Smooth muscle cell (in vitro differentiated cells): ENCODE results near the gene ADCY3. TPM values are rescaled to one million over a fixed set of nuclear protein-coding genes. Genes with fewer than 3 reads are reported as not detected.

ENCODE experiments used
- DNase-seq: peaks from one replicate; lab custom pipeline; 2025; ENCODE audit not compliant: unreplicated experiment; lab: John Stamatoyannopoulos, UW
- H2AFZ ChIP-seq: fragments of 200-600 bp; sonication (generic); 2 replicates; pipeline ENCODE4 v1.6.0; 2016; ENCODE audit warnings: antibody characterized with exemption, low read depth, mild to moderate bottlenecking
- H3F3A ChIP-seq: fragments of 200-600 bp; sonication (generic); 2 replicates; pipeline ENCODE4 v1.6.0; 2017; ENCODE audit warnings: antibody characterized with exemption, low read depth
- H3K27ac ChIP-seq: fragments of 200-600 bp; sonication (generic); 2 replicates; pipeline ENCODE4 v1.5.1; 2016; ENCODE audit warnings: low read depth, mild to moderate bottlenecking
- H3K27me3 ChIP-seq: fragments of 200-600 bp; sonication (generic); 2 replicates; pipeline ENCODE4 v1.6.1; 2016; ENCODE audit warnings: low read depth, mild to moderate bottlenecking
- H3K36me3 ChIP-seq: fragments of 200-600 bp; sonication (generic); 2 replicates; pipeline ENCODE4 v1.5.1; 2016; ENCODE audit warnings: low read depth
- H3K4me1 ChIP-seq: fragments of 200-600 bp; sonication (generic); 2 replicates; pipeline ENCODE4 v1.5.1; 2016; ENCODE audit warnings: low read depth
- H3K4me2 ChIP-seq: fragments of 200-600 bp; sonication (generic); 2 replicates; pipeline ENCODE4 v1.6.0; 2016; ENCODE audit warnings: mild to moderate bottlenecking
- H3K4me3 ChIP-seq: fragments of 200-600 bp; sonication (generic); 2 replicates; pipeline ENCODE4 v1.5.1; 2016; ENCODE audit warnings: mild to moderate bottlenecking
- H3K79me2 ChIP-seq: fragments of 200-600 bp; sonication (generic); 2 replicates; pipeline ENCODE4 v1.6.0; 2016; ENCODE audit warnings: low read depth, mild to moderate bottlenecking
- H3K9ac ChIP-seq: fragments of 200-600 bp; sonication (generic); 2 replicates; pipeline ENCODE4 v1.6.0; 2016; ENCODE audit warnings: low read depth
- H3K9me3 ChIP-seq: fragments of 200-600 bp; sonication (generic); replicated peaks from 2 replicates; pipeline ENCODE4 v1.5.1; 2016; ENCODE audit warnings: low read depth
- H4K20me1 ChIP-seq: fragments of 200-600 bp; sonication (generic); 2 replicates; pipeline ENCODE4 v1.6.0; 2016; ENCODE audit warnings: low read depth
- CTCF ChIP-seq: fragments of 200-600 bp; sonication (generic); IDR thresholded peaks from 2 replicates; pipeline ENCODE4 v1.5.1; 2017; ENCODE audit warnings: borderline replicate concordance, mild to moderate bottlenecking, antibody characterized with exemption; ENCODE audit not compliant: insufficient read depth, poor library complexity, severe bottlenecking
- WGBS: methylation state at CpG from one replicate; pipeline ENCODE4 v1.1.7; 2016; ENCODE audit warnings: low lambda C conversion rate; 5-methylcytosine and 5-hydroxymethylcytosine counted together
- polyA plus RNA-seq: library from polyadenylated mRNA; unstranded; fragments of >200 nt; fragmentation: Nextera tagmentation; extraction: Ambion mirVana; gene quantifications from 2 replicates; pipeline ENCODE4 v1.2.1, GENCODE V29; 2016
- total RNA-seq: library from RNA; depleted of rRNA; stranded (reverse); fragments of >200 nt; gene quantifications from 2 replicates; pipeline ENCODE4 v1.2.3, GENCODE V29; 2014

The ADCY3 gene
- total and polyA plus RNA-seq, 2 experiments from 2014 or later = 20.8 to 41.7 TPM

GRCh38 chr2:24888177-24888576, 31.9 kb downstream of the ADCY3 start:
- Histone ChIP-seq H2AFZ (no peak overlapping the region), H3K36me3 (no peaks in the 10 kb centered on the region), H3K4me1 (no peaks in the 10 kb centered on the region), H3K27me3 (no peaks in the 10 kb centered on the region), H3K4me3 (no peak overlapping the region), H3K9ac (no peak overlapping the region), H3K79me2 (no peaks in the 10 kb centered on the region), H3F3A (no peaks in the 10 kb centered on the region), H3K4me2 (no peak overlapping the region), H3K9me3 (no peaks in the 10 kb centered on the region), H3K27ac (no peak overlapping the region), H4K20me1 (peaks cover 3% of the 10 kb centered on the region)
- WGBS = 93% methylated on average over 6 of the region's 6 CpGs
- TF ChIP-seq CTCF = no peak
- DNase-seq = no peak

GRCh38 chr2:24887307-24887874, 32.6 kb downstream of the ADCY3 start:
- Histone ChIP-seq H3K9ac (no peak overlapping the region), H3K4me3 (no peak overlapping the region), H3K27me3 (no peaks in the 10 kb centered on the region), H3K27ac (no peak overlapping the region), H3K79me2 (no peaks in the 10 kb centered on the region), H3K4me1 (no peaks in the 10 kb centered on the region), H2AFZ (no peak overlapping the region), H4K20me1 (peaks cover 3% of the 10 kb centered on the region), H3K9me3 (no peaks in the 10 kb centered on the region), H3K4me2 (no peak overlapping the region), H3F3A (no peaks in the 10 kb centered on the region), H3K36me3 (no peaks in the 10 kb centered on the region)
- no peak for TF ChIP-seq CTCF
- WGBS = 95% methylated on average over 20 of the region's 20 CpGs
- DNase-seq = no peak

GRCh38 chr2:24886691-24887304, 33.2 kb downstream of the ADCY3 start:
- H3K79me2 ChIP-seq = no peaks in the 10 kb centered on the region
- no peak overlapping the region for H3K4me3 ChIP-seq
- H3K4me2 ChIP-seq = no peak overlapping the region
- H4K20me1 ChIP-seq = peaks cover 3% of the 10 kb centered on the region
- H3K9me3 ChIP-seq = no peaks in the 10 kb centered on the region
- H2AFZ ChIP-seq = no peak overlapping the region
- no peaks in the 10 kb centered on the region for H3K4me1 ChIP-seq
- no peaks in the 10 kb centered on the region for H3F3A ChIP-seq
- DNase-seq = no peak
- H3K27ac ChIP-seq = no peak overlapping the region
- TF ChIP-seq CTCF = no peak
- H3K9ac ChIP-seq = no peak overlapping the region
- 72% methylated on average over 16 of the region's 16 CpGs for WGBS
- no peaks in the 10 kb centered on the region for H3K27me3 ChIP-seq
- H3K36me3 ChIP-seq = no peaks in the 10 kb centered on the region

- H3K79me2 ChIP-seq = no peaks in the 10 kb centered on the region
- no peaks in the 10 kb centered on the region for H3K36me3 ChIP-seq
- H3K4me2 ChIP-seq = no peak overlapping the region
- H3F3A ChIP-seq = no peaks in the 10 kb centered on the region
- H3K4me1 ChIP-seq = no peaks in the 10 kb centered on the region
- peaks cover 3% of the 10 kb centered on the region for H4K20me1 ChIP-seq
- no peak overlapping the region for H3K4me3 ChIP-seq
- 94% methylated on average over 12 of the region's 13 CpGs for WGBS
- H3K9ac ChIP-seq = no peak overlapping the region
- H2AFZ ChIP-seq = no peak overlapping the region
- no peaks in the 10 kb centered on the region for H3K27me3 ChIP-seq
- no peak overlapping the region for H3K27ac ChIP-seq
- no peak for DNase-seq
- H3K9me3 ChIP-seq = no peaks in the 10 kb centered on the region
- TF ChIP-seq CTCF = no peak
Observed at GRCh38 chr2:24886126-24886501, 33.9 kb downstream of the ADCY3 start.
